ENCODE measurements around the gene SGCG. TPM values are rescaled to one million over a fixed set of nuclear protein-coding genes. Genes with fewer than 3 reads are reported as not detected.

The SGCG gene
- total RNA-seq, 1 donor from 2014 or later, result 4.6 TPM

GRCh38 chr13:23350009-23350408 is 169.2 kb downstream of the SGCG start:
- H3K4me3 ChIP-seq, result no peak overlapping the region
- H3K36me3 ChIP-seq, result peaks cover 7% of the 10 kb centered on the region
- intact Hi-C loops (cut with DNase I), result no loop called here
- TF ChIP-seq CTCF (IDR thresholded peaks at IDR 0.05), result no peak
- DNase-seq (no peak), ATAC-seq (no peak)
- H3K9me3 ChIP-seq, result no peaks in the 10 kb centered on the region
- no peaks in the 10 kb centered on the region for H3K4me1 ChIP-seq
- H3K27me3 ChIP-seq, result no peaks in the 10 kb centered on the region
- H3K27ac ChIP-seq, result no peak overlapping the region

GRCh38 chr13:23352161-23352560 is 171.4 kb downstream of the SGCG start:
- ATAC-seq, result no peak
- peaks cover 23% of the 10 kb centered on the region for H3K36me3 ChIP-seq
- no peaks in the 10 kb centered on the region for H3K27me3 ChIP-seq
- DNase-seq, result no peak
- H3K9me3 ChIP-seq, result no peaks in the 10 kb centered on the region
- H3K27ac ChIP-seq, result no peak overlapping the region
- H3K4me1 ChIP-seq, result no peaks in the 10 kb centered on the region
- TF ChIP-seq CTCF (IDR thresholded peaks at IDR 0.05), result no peak
- no peak overlapping the region for H3K4me3 ChIP-seq
- intact Hi-C loops (cut with DNase I), result no loop called here

- H3K36me3 ChIP-seq, result peaks cover 33% of the 10 kb centered on the region
- intact Hi-C loops (cut with DNase I), result no loop called here
- H3K27ac ChIP-seq, result no peak overlapping the region
- no peaks in the 10 kb centered on the region for H3K9me3 ChIP-seq
- no peak overlapping the region for H3K4me3 ChIP-seq
- no peaks in the 10 kb centered on the region for H3K4me1 ChIP-seq
- no peaks in the 10 kb centered on the region for H3K27me3 ChIP-seq
- TF ChIP-seq CTCF (IDR thresholded peaks at IDR 0.05), result no peak
- DNase-seq (no peak), ATAC-seq (no peak)
These were observed 173.7 kb downstream of the SGCG start for GRCh38 chr13:23354520-23354919.

- TF ChIP-seq CTCF (IDR thresholded peaks at IDR 0.05), result no peak
- ATAC-seq, result no peak
These were observed 175.6 kb downstream of the SGCG start for GRCh38 chr13:23356368-23356767.

GRCh38 chr13:23357349-23357748 is 176.6 kb downstream of the SGCG start:
- TF ChIP-seq CTCF (IDR thresholded peaks at IDR 0.05), result no peak
- Histone ChIP-seq H3K4me1 (no peaks in the 10 kb centered on the region), H3K27ac (no peak overlapping the region), H3K9me3 (no peaks in the 10 kb centered on the region), H3K27me3 (no peaks in the 10 kb centered on the region), H3K36me3 (peaks cover 38% of the 10 kb centered on the region), H3K4me3 (no peak overlapping the region)
- intact Hi-C loops (cut with DNase I), result no loop called here
- ATAC-seq, result no peak
- DNase-seq, result no peak

More at GRCh38 chr13:23356368-23356767, 175.6 kb downstream of the SGCG start:
- DNase-seq, result no peak
- no peaks in the 10 kb centered on the region for H3K9me3 ChIP-seq
- no peaks in the 10 kb centered on the region for H3K27me3 ChIP-seq
- intact Hi-C loops (cut with DNase I), result no loop called here
- H3K36me3 ChIP-seq, result peaks cover 37% of the 10 kb centered on the region
- H3K27ac ChIP-seq, result no peak overlapping the region
- H3K4me1 ChIP-seq, result no peaks in the 10 kb centered on the region
- H3K4me3 ChIP-seq, result no peak overlapping the region

GRCh38 chr13:23359882-23360281 is 179.1 kb downstream of the SGCG start:
- no peak for TF ChIP-seq CTCF (IDR thresholded peaks at IDR 0.05)
- H3K27me3 ChIP-seq, result no peaks in the 10 kb centered on the region
- H3K9me3 ChIP-seq, result no peaks in the 10 kb centered on the region
- H3K27ac ChIP-seq, result no peak overlapping the region
- DNase-seq, result no peak
- intact Hi-C loops (cut with DNase I), result no loop called here
- H3K36me3 ChIP-seq, result peaks cover 52% of the 10 kb centered on the region
- no peaks in the 10 kb centered on the region for H3K4me1 ChIP-seq
- no peak for ATAC-seq
- H3K4me3 ChIP-seq, result no peak overlapping the region
